ENCODE results near the gene SEMA3B. TPM values are rescaled to one million over a fixed set of nuclear protein-coding genes. Genes with fewer than 3 reads are reported as not detected.
"Not testable (repeated sequence)": the region's sequence is repeated elsewhere in the genome, so short reads cannot be mapped to it uniquely, and the experiment has no call there.

Gene SEMA3B
- polyA plus RNA-seq, 5 donors: 14.9 to 31.5 (median 29.6) TPM

- DNase-seq: no peak
Measured at GRCh38 chr3:50258029-50258680, 10.8 kb upstream of the SEMA3B start.

- DNase-seq: no peak
Measured at GRCh38 chr3:50258979-50259378, 10.0 kb upstream of the SEMA3B start.

GRCh38 chr3:50259432-50260026 lies 9.4 kb upstream of the SEMA3B start:
- no peak for DNase-seq

GRCh38 chr3:50260027-50260941 lies 8.7 kb upstream of the SEMA3B start:
- peak; percentile 94 to 95 for DNase-seq

GRCh38 chr3:50260942-50261441 lies 8.0 kb upstream of the SEMA3B start:
- DNase-seq: no peak

- no peak for DNase-seq
Measured at GRCh38 chr3:50261505-50261904, 7.4 kb upstream of the SEMA3B start.

GRCh38 chr3:50262200-50262599 lies 6.7 kb upstream of the SEMA3B start:
- DNase-seq: not testable (repeated sequence)

GRCh38 chr3:50262778-50263177 lies 6.2 kb upstream of the SEMA3B start:
- no peak for DNase-seq

GRCh38 chr3:50263478-50264382 lies 5.2 kb upstream of the SEMA3B start:
- no peak for DNase-seq

- DNase-seq: peak; percentile 88 to 89
Measured at GRCh38 chr3:50264383-50264963, 4.5 kb upstream of the SEMA3B start.

- DNase-seq: no peak
Measured at GRCh38 chr3:50264964-50265485, 3.9 kb upstream of the SEMA3B start.

GRCh38 chr3:50265571-50265970 lies 3.4 kb upstream of the SEMA3B start:
- no peak for DNase-seq

- no peak for DNase-seq
Measured at GRCh38 chr3:50266017-50266416, 2.9 kb upstream of the SEMA3B start.

GRCh38 chr3:50266836-50267235 lies 2.1 kb upstream of the SEMA3B start:
- DNase-seq: no peak

- no peak for DNase-seq
Measured at GRCh38 chr3:50267280-50267913, 1.6 kb upstream of the SEMA3B start.

- DNase-seq: no peak
Measured at GRCh38 chr3:50268276-50268675, 671 bp upstream of the SEMA3B start.

- DNase-seq: no peak
Measured at GRCh38 chr3:50269460-50269859, 513 bp downstream of the SEMA3B start.

GRCh38 chr3:50269977-50270413 lies 1.0 kb downstream of the SEMA3B start:
- no peak for DNase-seq

GRCh38 chr3:50270422-50271224 lies 1.7 kb downstream of the SEMA3B start:
- DNase-seq: no peak
